Amniotic stem cell (primary cell): ENCODE results near the gene SLC25A28.
A peak's percentile ranks its signal among the peaks of the same experiment; 100 is the strongest.
"Not testable (repeated sequence)": the region's sequence is repeated elsewhere in the genome, so short reads cannot be mapped to it uniquely, and the experiment has no call there.

Source experiments
- DNase-seq: peaks from one replicate; lab custom pipeline; 2025; lab: John Stamatoyannopoulos, UW

The SLC25A28 gene

GRCh38 chr10:99628923-99629624 lies 8.8 kb upstream of the SLC25A28 start:
- no peak for DNase-seq

GRCh38 chr10:99625124-99625523 lies 4.9 kb upstream of the SLC25A28 start:
- DNase-seq = not testable (repeated sequence)

GRCh38 chr10:99623919-99624318 lies 3.7 kb upstream of the SLC25A28 start:
- no peak for DNase-seq

- peak; percentile 71 for DNase-seq
Observed at GRCh38 chr10:99621454-99622251, 1.4 kb upstream of the SLC25A28 start.

- peak; percentile 90 for DNase-seq
Observed at GRCh38 chr10:99620711-99621453, 643 bp upstream of the SLC25A28 start.

- no peak for DNase-seq
Observed at GRCh38 chr10:99619090-99619800, 994 bp downstream of the SLC25A28 start.

GRCh38 chr10:99617696-99618095 lies 2.5 kb downstream of the SLC25A28 start:
- DNase-seq = no peak

GRCh38 chr10:99615426-99615825 lies 4.8 kb downstream of the SLC25A28 start:
- DNase-seq = no peak

- DNase-seq = peak; percentile 17
Observed at GRCh38 chr10:99612167-99612831, 7.9 kb downstream of the SLC25A28 start.

- no peak for DNase-seq
Observed at GRCh38 chr10:99611326-99611725, 8.9 kb downstream of the SLC25A28 start.

GRCh38 chr10:99610221-99610620 lies 10.0 kb downstream of the SLC25A28 start:
- DNase-seq = no peak

GRCh38 chr10:99609186-99609585 lies 11.1 kb downstream of the SLC25A28 start:
- DNase-seq = no peak

GRCh38 chr10:99605351-99605750 lies 14.9 kb downstream of the SLC25A28 start:
- no peak for DNase-seq

GRCh38 chr10:99604862-99605261 lies 15.4 kb downstream of the SLC25A28 start:
- no peak for DNase-seq

- DNase-seq = no peak
Observed at GRCh38 chr10:99598781-99599509, 21.3 kb downstream of the SLC25A28 start.

GRCh38 chr10:99598011-99598410 lies 22.2 kb downstream of the SLC25A28 start:
- no peak for DNase-seq

GRCh38 chr10:99596708-99597107 lies 23.5 kb downstream of the SLC25A28 start:
- DNase-seq = not testable (repeated sequence)

- DNase-seq = no peak
Observed at GRCh38 chr10:99595770-99596465, 24.3 kb downstream of the SLC25A28 start.

GRCh38 chr10:99595236-99595635 lies 25.0 kb downstream of the SLC25A28 start:
- no peak for DNase-seq

GRCh38 chr10:99593312-99593711 lies 26.9 kb downstream of the SLC25A28 start:
- no peak for DNase-seq
